Hepatocyte (in vitro differentiated cells): ENCODE measurements around the gene AK5. TPM values are rescaled to one million over a fixed set of nuclear protein-coding genes. Genes with fewer than 3 reads are reported as not detected.

Experiments
- DNase-seq: peaks from one replicate; pipeline ENCODE4 v3.0.0-alpha.2; 2016; ENCODE audit warnings: low spot score
- H2AFZ ChIP-seq: fragments of 200-600 bp; sonication (generic); 2 replicates; pipeline ENCODE4 v1.6.0; 2016; ENCODE audit warnings: antibody characterized with exemption, mild to moderate bottlenecking
- H3K27ac ChIP-seq: fragments of 200-600 bp; sonication (generic); 2 replicates; pipeline ENCODE4 v1.5.1; 2016; ENCODE audit warnings: mild to moderate bottlenecking
- H3K27me3 ChIP-seq: fragments of 200-600 bp; sonication (generic); 2 replicates; pipeline ENCODE4 v1.6.1; 2016
- H3K36me3 ChIP-seq: fragments of 200-600 bp; sonication (generic); replicated peaks from 2 replicates; pipeline ENCODE4 v1.5.1; 2016; ENCODE audit warnings: low read depth; ENCODE audit not compliant: insufficient read depth
- H3K4me1 ChIP-seq: fragments of 200-600 bp; sonication (generic); 2 replicates; pipeline ENCODE4 v1.5.1; 2016; ENCODE audit warnings: mild to moderate bottlenecking, moderate library complexity; ENCODE audit not compliant: insufficient read depth
- H3K4me2 ChIP-seq: fragments of 200-600 bp; sonication (generic); 2 replicates; pipeline ENCODE4 v1.6.0; 2016
- H3K4me3 ChIP-seq: fragments of 200-600 bp; sonication (generic); 2 replicates; pipeline ENCODE4 v1.5.1; 2016; ENCODE audit warnings: mild to moderate bottlenecking
- H3K79me2 ChIP-seq: fragments of 200-600 bp; sonication (generic); 2 replicates; pipeline ENCODE4 v1.6.0; 2017; ENCODE audit warnings: mild to moderate bottlenecking
- H3K9me2 ChIP-seq: fragments of 200-600 bp; sonication (generic); replicated peaks from 2 replicates; pipeline ENCODE4 v1.6.0; 2017; ENCODE audit warnings: mild to moderate bottlenecking; ENCODE audit not compliant: insufficient read depth
- H3K9me3 ChIP-seq: fragments of 200-600 bp; sonication (generic); 2 replicates; pipeline ENCODE4 v1.5.1; 2016; ENCODE audit warnings: low read depth, mild to moderate bottlenecking
- H4K20me1 ChIP-seq: fragments of 200-600 bp; sonication (generic); 2 replicates; pipeline ENCODE4 v1.6.0; 2016; ENCODE audit warnings: mild to moderate bottlenecking; ENCODE audit not compliant: insufficient read depth, poor library complexity, severe bottlenecking
- EZH2 ChIP-seq: fragments of 200-600 bp; sonication (generic); IDR thresholded peaks from 2 replicates; pipeline ENCODE4 v1.6.1; 2016; ENCODE audit warnings: antibody characterized with exemption, mild to moderate bottlenecking, borderline replicate concordance
- EZH2phosphoT487 ChIP-seq: fragments of 200-600 bp; sonication (generic); IDR thresholded peaks from one replicate; pipeline ENCODE4 v1.6.1; 2018; ENCODE audit warnings: antibody characterized with exemption, mild to moderate bottlenecking, low read depth, moderate library complexity; ENCODE audit not compliant: unreplicated experiment, severe bottlenecking
- WGBS: methylation state at CpG from one replicate; pipeline ENCODE4 v1.1.6; 2016; ENCODE audit warnings: low lambda C conversion rate; ENCODE audit errors: missing lambda C conversion rate; 5-methylcytosine and 5-hydroxymethylcytosine counted together
- polyA plus RNA-seq: library from polyadenylated mRNA; unstranded; fragments of >200 nt; fragmentation: Nextera tagmentation; extraction: Ambion mirVana; gene quantifications from 2 replicates; pipeline ENCODE4 v1.2.1, GENCODE V29; 2016
- total RNA-seq: library from RNA; depleted of rRNA; stranded (reverse); fragments of >200 nt; gene quantifications from 2 replicates; pipeline ENCODE4 v1.2.3, GENCODE V29; 2014
- TF ChIP-seq, protein P1 (sequence below): fragments of 200-600 bp; sonication (generic); IDR thresholded peaks from 2 replicates; pipeline ENCODE4 v1.5.1; 2016; ENCODE audit warnings: antibody characterized with exemption, mild to moderate bottlenecking; ENCODE audit not compliant: poor library complexity

AK5 gene
- total and polyA plus RNA-seq, 2 experiments from 2014 or later = 0.05 TPM; not detected in 1

DNA sequence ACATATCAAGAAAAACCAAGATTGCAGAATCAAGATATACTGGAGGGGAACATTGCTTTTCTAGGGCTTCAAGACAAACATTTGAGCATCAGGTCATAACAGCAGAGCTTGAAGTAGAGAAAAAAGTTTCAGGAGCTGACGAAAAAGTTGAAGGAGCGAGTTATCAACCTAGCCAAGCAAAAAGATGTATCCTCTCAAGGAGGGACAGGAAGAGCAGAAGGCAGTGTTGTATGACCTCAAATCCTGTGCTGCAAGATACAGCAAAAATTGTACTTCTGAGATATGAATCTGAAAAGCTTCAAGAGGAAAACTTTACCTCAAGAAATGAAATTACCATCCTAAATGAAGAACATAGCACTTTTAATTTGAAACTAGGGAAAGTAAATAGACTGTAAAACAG is 153.1 kb downstream of the AK5 start:
- no peak for TF ChIP-seq EZH2
- TF ChIP-seq, protein P1, sequence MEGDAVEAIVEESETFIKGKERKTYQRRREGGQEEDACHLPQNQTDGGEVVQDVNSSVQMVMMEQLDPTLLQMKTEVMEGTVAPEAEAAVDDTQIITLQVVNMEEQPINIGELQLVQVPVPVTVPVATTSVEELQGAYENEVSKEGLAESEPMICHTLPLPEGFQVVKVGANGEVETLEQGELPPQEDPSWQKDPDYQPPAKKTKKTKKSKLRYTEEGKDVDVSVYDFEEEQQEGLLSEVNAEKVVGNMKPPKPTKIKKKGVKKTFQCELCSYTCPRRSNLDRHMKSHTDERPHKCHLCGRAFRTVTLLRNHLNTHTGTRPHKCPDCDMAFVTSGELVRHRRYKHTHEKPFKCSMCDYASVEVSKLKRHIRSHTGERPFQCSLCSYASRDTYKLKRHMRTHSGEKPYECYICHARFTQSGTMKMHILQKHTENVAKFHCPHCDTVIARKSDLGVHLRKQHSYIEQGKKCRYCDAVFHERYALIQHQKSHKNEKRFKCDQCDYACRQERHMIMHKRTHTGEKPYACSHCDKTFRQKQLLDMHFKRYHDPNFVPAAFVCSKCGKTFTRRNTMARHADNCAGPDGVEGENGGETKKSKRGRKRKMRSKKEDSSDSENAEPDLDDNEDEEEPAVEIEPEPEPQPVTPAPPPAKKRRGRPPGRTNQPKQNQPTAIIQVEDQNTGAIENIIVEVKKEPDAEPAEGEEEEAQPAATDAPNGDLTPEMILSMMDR = no peak
- no peak for TF ChIP-seq EZH2phosphoT487
- no peak overlapping the region for H3K4me3 ChIP-seq
- no peaks in the 10 kb centered on the region for H3K36me3 ChIP-seq
- no peaks in the 10 kb centered on the region for H3K27me3 ChIP-seq
- no peaks in the 10 kb centered on the region for H3K79me2 ChIP-seq
- 94% methylated on average over 2 of the region's 2 CpGs for WGBS
- no peak overlapping the region for H3K4me2 ChIP-seq
- H3K9me2 ChIP-seq = no peaks in the 10 kb centered on the region
- no peaks in the 10 kb centered on the region for H3K4me1 ChIP-seq
- DNase-seq = no peak
- no peak overlapping the region for H3K27ac ChIP-seq
- no peaks in the 10 kb centered on the region for H4K20me1 ChIP-seq
- H3K9me3 ChIP-seq = no peaks in the 10 kb centered on the region
- no peak overlapping the region for H2AFZ ChIP-seq

DNA sequence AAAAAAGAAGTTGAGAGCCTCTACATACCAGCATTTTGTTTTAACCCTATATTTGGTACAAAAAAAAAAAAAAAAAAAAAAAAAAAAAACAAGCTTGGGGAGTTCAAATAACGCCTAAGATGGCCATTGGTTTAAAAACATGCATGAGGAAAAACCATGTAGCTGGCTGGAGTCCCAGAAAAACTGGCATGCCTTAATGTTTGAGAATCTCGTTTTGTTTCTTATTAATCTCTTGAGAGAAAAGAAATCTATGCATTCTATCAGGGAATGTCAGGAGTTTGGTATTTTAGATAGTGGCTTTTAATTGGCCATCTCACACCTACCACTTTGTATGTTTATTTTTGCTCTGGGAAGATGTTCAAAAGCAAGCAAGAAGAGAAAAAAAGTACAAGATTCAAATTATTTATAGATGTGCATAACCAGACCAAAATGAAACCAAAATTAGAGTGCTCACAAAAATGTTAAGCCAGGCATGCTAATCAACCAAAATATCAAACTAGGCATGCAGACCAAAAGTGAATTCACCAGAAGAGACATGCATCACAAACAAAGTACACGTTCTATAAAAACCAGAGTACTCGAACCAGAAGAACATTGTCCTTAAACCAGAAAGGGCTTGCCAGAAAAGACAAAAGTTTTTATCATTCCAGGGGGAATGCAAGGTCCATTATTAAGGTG is 156.6 kb downstream of the AK5 start:
- DNase-seq = no peak
- H3K27me3 ChIP-seq = no peaks in the 10 kb centered on the region
- no peak overlapping the region for H3K27ac ChIP-seq
- 68% methylated on average over 4 of the region's 4 CpGs for WGBS
- H4K20me1 ChIP-seq = no peaks in the 10 kb centered on the region
- TF ChIP-seq EZH2 = no peak
- TF ChIP-seq, protein P1 = no peak
- no peak overlapping the region for H3K4me3 ChIP-seq
- no peaks in the 10 kb centered on the region for H3K9me2 ChIP-seq
- no peak overlapping the region for H3K4me2 ChIP-seq
- no peaks in the 10 kb centered on the region for H3K9me3 ChIP-seq
- no peaks in the 10 kb centered on the region for H3K36me3 ChIP-seq
- no peak overlapping the region for H2AFZ ChIP-seq
- no peaks in the 10 kb centered on the region for H3K79me2 ChIP-seq
- no peaks in the 10 kb centered on the region for H3K4me1 ChIP-seq

DNA sequence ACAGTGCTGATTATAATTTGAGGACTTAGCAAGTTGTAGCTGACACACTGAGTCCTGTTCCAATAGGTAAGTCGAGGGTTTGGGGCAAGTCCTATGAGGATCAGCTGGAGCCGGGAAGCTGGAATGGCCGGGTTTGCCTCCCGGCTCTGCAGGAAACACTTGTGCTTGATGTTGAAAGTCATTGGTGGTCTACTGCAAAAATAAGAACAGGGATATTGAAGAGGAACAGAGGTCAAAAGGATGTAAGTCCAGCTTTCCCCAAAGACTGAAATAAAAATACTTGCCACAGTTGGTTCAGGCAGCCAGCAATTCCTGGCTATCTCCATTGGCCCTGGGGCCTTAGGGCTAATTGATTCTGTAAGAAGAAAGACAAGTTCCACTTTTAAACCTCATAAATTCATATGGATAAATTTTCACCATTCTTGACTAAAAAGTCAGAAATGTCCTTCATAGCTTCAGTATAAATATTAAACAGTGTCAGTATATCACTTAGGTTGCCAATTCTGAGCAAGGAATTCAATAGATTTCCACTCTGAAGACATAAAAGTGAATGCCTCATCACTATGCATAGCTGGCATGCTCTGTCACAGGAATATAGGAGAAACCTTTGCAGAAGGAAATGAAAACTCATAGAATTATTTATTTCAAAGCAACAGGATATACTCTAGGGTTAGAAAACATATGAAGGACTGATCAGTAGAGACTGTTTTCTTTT is 165.2 kb downstream of the AK5 start:
- DNase-seq = no peak
- WGBS = 89% methylated on average over 4 of the region's 4 CpGs

More for the DNA sequence above, 165.2 kb downstream of the AK5 start:
- H3K9me2 ChIP-seq = no peaks in the 10 kb centered on the region
- TF ChIP-seq EZH2phosphoT487 = no peak
- TF ChIP-seq, protein P1 = no peak
- no peak for TF ChIP-seq EZH2
- H3K4me1 ChIP-seq = no peaks in the 10 kb centered on the region
- no peaks in the 10 kb centered on the region for H3K36me3 ChIP-seq
- no peaks in the 10 kb centered on the region for H3K27me3 ChIP-seq
- H3K4me2 ChIP-seq = no peak overlapping the region
- H3K4me3 ChIP-seq = no peak overlapping the region
- H3K27ac ChIP-seq = no peak overlapping the region
- no peak overlapping the region for H2AFZ ChIP-seq
- no peaks in the 10 kb centered on the region for H3K79me2 ChIP-seq
- H3K9me3 ChIP-seq = no peaks in the 10 kb centered on the region
- H4K20me1 ChIP-seq = no peaks in the 10 kb centered on the region
